BJ (cell line): Measurements from ENCODE around the gene KIF17. TPM values are rescaled to one million over a fixed set of nuclear protein-coding genes. Genes with fewer than 3 reads are reported as not detected.

ENCODE experiments used
- CTCF ChIA-PET: fragments of 350-600 bp; formaldehyde crosslinking; extraction: SDS; loops from one replicate; lab custom pipeline; 2021; ENCODE audit warnings: antibody characterized with exemption, inconsistent platforms; lab: Yijun Ruan, JAX
- POLR2A ChIA-PET: fragments of 300-600 bp; sonication (Branson Sonifier 250); formaldehyde crosslinking; extraction: SDS; loops from one replicate; lab custom pipeline; 2021; ENCODE audit warnings: antibody characterized with exemption; lab: Charles Lee
- DNase-seq: peaks from one replicate; pipeline ENCODE4 v3.0.0-alpha.2; 2011; ENCODE audit warnings: low read depth
- H3K27me3 ChIP-seq: 2 replicates; pipeline ENCODE4 v1.6.0; 2011; ENCODE audit warnings: low read length; ENCODE audit not compliant: control insufficient read depth, insufficient read depth
- H3K36me3 ChIP-seq: 2 replicates; pipeline ENCODE4 v1.5.1; 2011; ENCODE audit warnings: low read length; ENCODE audit not compliant: control insufficient read depth, insufficient read depth
- H3K4me3 ChIP-seq: 2 replicates; pipeline ENCODE4 v1.5.1; 2011; ENCODE audit warnings: low read depth, mild to moderate bottlenecking, control low read depth, low read length
- CTCF ChIP-seq: IDR thresholded peaks from 2 replicates; pipeline ENCODE4 v1.5.1; 2011; ENCODE audit warnings: low read depth, mild to moderate bottlenecking, control low read depth, inconsistent platforms, low read length, moderate library complexity; ENCODE audit not compliant: insufficient read depth
- polyA plus RNA-seq: library from polyadenylated mRNA; depleted of rRNA; stranded (reverse); fragments of >200 nt; gene quantifications from 2 replicates; pipeline ENCODE4 v1.2.3, GENCODE V29; 2011

KIF17 gene
- polyA plus RNA-seq, 1 experiment: 3.7 TPM

DNA sequence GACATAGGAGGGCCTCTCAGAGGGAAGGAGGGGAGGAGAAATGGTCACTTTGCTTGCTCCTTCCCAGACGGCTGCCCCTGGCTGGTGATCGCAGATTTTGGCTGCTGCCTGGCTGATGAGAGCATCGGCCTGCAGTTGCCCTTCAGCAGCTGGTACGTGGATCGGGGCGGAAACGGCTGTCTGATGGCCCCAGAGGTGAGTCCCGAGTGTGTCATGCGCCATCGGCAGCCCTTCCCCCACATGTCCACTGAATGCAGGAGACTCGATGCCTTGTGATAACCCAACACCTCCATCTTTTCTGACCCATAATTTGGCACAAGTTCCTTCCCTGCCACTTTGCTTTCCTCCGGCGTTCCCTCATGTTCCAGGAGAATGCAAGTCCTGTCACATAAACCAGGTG lies 69.4 kb downstream of the KIF17 start:
- ChIA-PET CTCF (no interaction called here), POLR2A (no interaction called here)
- TF ChIP-seq CTCF: no peak
- DNase-seq: no peak
- Histone ChIP-seq H3K36me3 (peaks cover 34% of the 10 kb centered on the region), H3K4me3 (no peak overlapping the region), H3K27me3 (no peaks in the 10 kb centered on the region)

- DNase-seq: no peak
- CTCF ChIA-PET: interaction anchor here (1.1 to 3.1 kb wide), 3 partner anchors 12 to 70 kb away, joined by 4 to 15 read pairs (median 12); partner anchors contain the start of gene PINK1
- Histone ChIP-seq H3K4me3 (no peak overlapping the region), H3K36me3 (peaks cover 48% of the 10 kb centered on the region), H3K27me3 (no peaks in the 10 kb centered on the region)
- POLR2A ChIA-PET: no interaction called here
- TF ChIP-seq CTCF: no peak
These were observed 72.4 kb downstream of the KIF17 start for GRCh38 chr1:20645414-20645813.

DNA sequence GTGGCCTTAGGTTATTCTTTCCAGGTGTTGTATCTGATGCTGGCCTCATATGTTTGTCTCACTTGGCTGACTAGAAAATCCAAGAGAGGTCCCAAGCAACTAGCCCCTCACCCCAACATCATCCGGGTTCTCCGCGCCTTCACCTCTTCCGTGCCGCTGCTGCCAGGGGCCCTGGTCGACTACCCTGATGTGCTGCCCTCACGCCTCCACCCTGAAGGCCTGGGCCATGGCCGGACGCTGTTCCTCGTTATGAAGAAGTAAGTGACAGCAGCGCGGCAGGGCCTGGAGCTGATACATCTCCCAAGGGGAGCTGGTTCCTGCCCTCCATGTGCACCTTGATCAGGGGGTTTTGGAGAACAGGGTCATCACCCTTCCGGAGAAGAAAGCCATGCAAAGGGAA lies 73.4 kb downstream of the KIF17 start:
- Histone ChIP-seq H3K27me3 (no peaks in the 10 kb centered on the region), H3K4me3 (no peak overlapping the region), H3K36me3 (peaks cover 45% of the 10 kb centered on the region)
- POLR2A ChIA-PET: no interaction called here
- CTCF ChIA-PET: no interaction called here
- no peak for DNase-seq
- no peak for TF ChIP-seq CTCF

- ChIA-PET CTCF (interaction anchor here (1.2 to 6.2 kb wide), 3 partner anchors 9 to 118 kb away, joined by 3 to 59 read pairs (median 10); partner anchors contain the start of gene PINK1), POLR2A (no interaction called here)
- Histone ChIP-seq H3K4me3 (no peak overlapping the region), H3K27me3 (no peaks in the 10 kb centered on the region), H3K36me3 (peaks cover 41% of the 10 kb centered on the region)
- TF ChIP-seq CTCF: no peak
- DNase-seq: no peak
These were observed 74.7 kb downstream of the KIF17 start for GRCh38 chr1:20643080-20643479.

DNA sequence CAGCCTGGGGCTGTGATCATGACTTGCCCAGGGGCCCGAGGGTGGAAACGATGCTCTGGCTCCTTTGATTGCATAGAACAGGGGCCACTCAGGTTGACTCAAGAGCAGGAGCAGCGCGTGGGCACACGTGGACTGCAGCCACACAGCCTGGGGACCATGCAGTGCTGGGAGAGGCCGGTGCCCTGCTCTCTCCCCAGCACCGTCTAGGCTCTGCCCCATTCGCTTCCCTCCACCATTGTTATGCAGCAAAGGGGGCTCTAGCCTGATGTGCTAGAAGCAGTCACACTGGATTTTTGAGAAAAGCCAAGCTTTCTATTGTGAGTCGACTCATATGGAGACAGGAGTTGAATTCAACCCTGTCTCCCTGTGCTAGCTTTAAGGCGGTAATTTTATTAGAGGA lies 75.8 kb downstream of the KIF17 start:
- Histone ChIP-seq H3K27me3 (no peaks in the 10 kb centered on the region), H3K36me3 (peaks cover 44% of the 10 kb centered on the region), H3K4me3 (no peak overlapping the region)
- no peak for DNase-seq
- CTCF ChIA-PET: interaction anchor here (0.8 to 6.2 kb wide), 8 partner anchors 8 to 125 kb away, joined by 3 to 64 read pairs (median 8); partner anchors contain the start of gene PINK1
- TF ChIP-seq CTCF: no peak
- POLR2A ChIA-PET: no interaction called here
